Neural progenitor cell (in vitro differentiated cells): Measurements from ENCODE around the gene BSN. TPM values are rescaled to one million over a fixed set of nuclear protein-coding genes. Genes with fewer than 3 reads are reported as not detected.

Source experiments
- DNase-seq: peaks from one replicate; pipeline ENCODE4 v3.0.0-alpha.2; 2016; ENCODE audit warnings: low spot score
- H2AFZ ChIP-seq: fragments of 200-600 bp; sonication (generic); replicated peaks from 2 replicates; pipeline ENCODE4 v1.6.1; 2016; ENCODE audit warnings: antibody characterized with exemption
- H3F3A ChIP-seq: fragments of 200-600 bp; sonication (generic); 2 replicates; pipeline ENCODE4 v1.6.1; 2016; ENCODE audit warnings: antibody characterized with exemption, low read depth
- H3K27ac ChIP-seq: fragments of 200-600 bp; sonication (generic); 2 replicates; pipeline ENCODE4 v1.5.1; 2016; ENCODE audit warnings: mild to moderate bottlenecking
- H3K27me3 ChIP-seq: fragments of 200-600 bp; sonication (generic); 2 replicates; pipeline ENCODE4 v1.6.1; 2016; ENCODE audit warnings: mild to moderate bottlenecking, moderate library complexity
- H3K36me3 ChIP-seq: fragments of 200-600 bp; sonication (generic); 2 replicates; pipeline ENCODE4 v1.5.1; 2016
- H3K4me1 ChIP-seq: fragments of 200-600 bp; sonication (generic); 2 replicates; pipeline ENCODE4 v1.6.1; 2016; ENCODE audit warnings: mixed run types
- H3K4me2 ChIP-seq: fragments of 200-600 bp; sonication (generic); 2 replicates; pipeline ENCODE4 v1.6.1; 2016
- H3K4me3 ChIP-seq: fragments of 200-600 bp; sonication (generic); 2 replicates; pipeline ENCODE4 v1.5.1; 2016
- H3K79me2 ChIP-seq: fragments of 200-600 bp; sonication (generic); 2 replicates; pipeline ENCODE4 v1.6.1; 2016; ENCODE audit warnings: low read depth
- H3K9ac ChIP-seq: fragments of 200-600 bp; sonication (generic); 2 replicates; pipeline ENCODE4 v1.6.1; 2016
- H3K9me3 ChIP-seq: fragments of 200-600 bp; sonication (generic); 2 replicates; pipeline ENCODE4 v1.5.1; 2016; ENCODE audit warnings: low read depth
- H4K20me1 ChIP-seq: fragments of 200-600 bp; sonication (generic); 2 replicates; pipeline ENCODE4 v1.6.1; 2016; ENCODE audit warnings: low read depth
- H3K27ac Mint-ChIP-seq: 3 replicates; pipeline ENCODE4 v1.8.0; 2021; ENCODE audit warnings: mixed read lengths
- H3K27me3 Mint-ChIP-seq: 2 replicates; pipeline ENCODE4 v1.8.0; 2022; ENCODE audit warnings: low read depth, mild to moderate bottlenecking, inconsistent platforms, moderate library complexity, mixed read lengths; ENCODE audit not compliant: insufficient read depth
- H3K36me3 Mint-ChIP-seq: 3 replicates; pipeline ENCODE4 v1.8.0; 2021; ENCODE audit warnings: mixed read lengths
- H3K4me1 Mint-ChIP-seq: 3 replicates; pipeline ENCODE4 v1.8.0; 2021; ENCODE audit warnings: mixed read lengths
- H3K4me3 Mint-ChIP-seq: 3 replicates; pipeline ENCODE4 v1.8.0; 2021; ENCODE audit warnings: mild to moderate bottlenecking, moderate library complexity, mixed read lengths
- H3K9me3 Mint-ChIP-seq: 3 replicates; pipeline ENCODE4 v1.8.0; 2020; ENCODE audit warnings: mixed read lengths
- EZH2 ChIP-seq: fragments of 200-600 bp; sonication (generic); IDR thresholded peaks from 2 replicates; pipeline ENCODE4 v1.6.1; 2017; ENCODE audit warnings: antibody characterized with exemption, mild to moderate bottlenecking, moderate library complexity
- EZH2phosphoT487 ChIP-seq: fragments of 200-600 bp; sonication (generic); IDR thresholded peaks from 2 replicates; pipeline ENCODE4 v1.6.1; 2017; ENCODE audit warnings: antibody characterized with exemption
- total RNA-seq: library from RNA; depleted of rRNA; stranded (reverse); fragments of >200 nt; gene quantifications from 2 replicates; pipeline ENCODE4 v1.2.3, GENCODE V29; 2015; ENCODE audit warnings: low replicate concordance
- TF ChIP-seq, protein P1 (sequence below): fragments of 200-600 bp; sonication (generic); IDR thresholded peaks from 2 replicates; pipeline ENCODE4 v1.5.1; 2017; ENCODE audit warnings: antibody characterized with exemption, mild to moderate bottlenecking

BSN gene
- total RNA-seq, 1 donor from 2014 or later: 0.17 TPM

GRCh38 chr3:49654176-49654825 lies 100.0 kb downstream of the BSN start:
- no peaks in the 10 kb centered on the region for H3K36me3 ChIP-seq
- H3K27ac Mint-ChIP-seq: no peak overlapping the region
- no peaks in the 10 kb centered on the region for H3K36me3 Mint-ChIP-seq
- H3K9ac ChIP-seq: no peak overlapping the region
- peaks cover 4% of the 10 kb centered on the region for H3K27me3 Mint-ChIP-seq
- no peaks in the 10 kb centered on the region for H3K4me1 ChIP-seq
- H3K9me3 Mint-ChIP-seq: no peaks in the 10 kb centered on the region
- H3K27me3 ChIP-seq: no peaks in the 10 kb centered on the region
- H3K4me3 Mint-ChIP-seq: no peak overlapping the region
- no peaks in the 10 kb centered on the region for H4K20me1 ChIP-seq
- H3K4me1 Mint-ChIP-seq: peaks cover 4% of the 10 kb centered on the region
- H3K9me3 ChIP-seq: no peaks in the 10 kb centered on the region
- TF ChIP-seq, protein P1, sequence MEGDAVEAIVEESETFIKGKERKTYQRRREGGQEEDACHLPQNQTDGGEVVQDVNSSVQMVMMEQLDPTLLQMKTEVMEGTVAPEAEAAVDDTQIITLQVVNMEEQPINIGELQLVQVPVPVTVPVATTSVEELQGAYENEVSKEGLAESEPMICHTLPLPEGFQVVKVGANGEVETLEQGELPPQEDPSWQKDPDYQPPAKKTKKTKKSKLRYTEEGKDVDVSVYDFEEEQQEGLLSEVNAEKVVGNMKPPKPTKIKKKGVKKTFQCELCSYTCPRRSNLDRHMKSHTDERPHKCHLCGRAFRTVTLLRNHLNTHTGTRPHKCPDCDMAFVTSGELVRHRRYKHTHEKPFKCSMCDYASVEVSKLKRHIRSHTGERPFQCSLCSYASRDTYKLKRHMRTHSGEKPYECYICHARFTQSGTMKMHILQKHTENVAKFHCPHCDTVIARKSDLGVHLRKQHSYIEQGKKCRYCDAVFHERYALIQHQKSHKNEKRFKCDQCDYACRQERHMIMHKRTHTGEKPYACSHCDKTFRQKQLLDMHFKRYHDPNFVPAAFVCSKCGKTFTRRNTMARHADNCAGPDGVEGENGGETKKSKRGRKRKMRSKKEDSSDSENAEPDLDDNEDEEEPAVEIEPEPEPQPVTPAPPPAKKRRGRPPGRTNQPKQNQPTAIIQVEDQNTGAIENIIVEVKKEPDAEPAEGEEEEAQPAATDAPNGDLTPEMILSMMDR: no peak
- TF ChIP-seq EZH2phosphoT487 (no peak), EZH2 (no peak)
- no peaks in the 10 kb centered on the region for H3K79me2 ChIP-seq
- no peak overlapping the region for H3K4me3 ChIP-seq
- no peak overlapping the region for H2AFZ ChIP-seq
- H3F3A ChIP-seq: no peaks in the 10 kb centered on the region
- DNase-seq: no peak
- H3K27ac ChIP-seq: no peak overlapping the region
- H3K4me2 ChIP-seq: no peak overlapping the region

DNA sequence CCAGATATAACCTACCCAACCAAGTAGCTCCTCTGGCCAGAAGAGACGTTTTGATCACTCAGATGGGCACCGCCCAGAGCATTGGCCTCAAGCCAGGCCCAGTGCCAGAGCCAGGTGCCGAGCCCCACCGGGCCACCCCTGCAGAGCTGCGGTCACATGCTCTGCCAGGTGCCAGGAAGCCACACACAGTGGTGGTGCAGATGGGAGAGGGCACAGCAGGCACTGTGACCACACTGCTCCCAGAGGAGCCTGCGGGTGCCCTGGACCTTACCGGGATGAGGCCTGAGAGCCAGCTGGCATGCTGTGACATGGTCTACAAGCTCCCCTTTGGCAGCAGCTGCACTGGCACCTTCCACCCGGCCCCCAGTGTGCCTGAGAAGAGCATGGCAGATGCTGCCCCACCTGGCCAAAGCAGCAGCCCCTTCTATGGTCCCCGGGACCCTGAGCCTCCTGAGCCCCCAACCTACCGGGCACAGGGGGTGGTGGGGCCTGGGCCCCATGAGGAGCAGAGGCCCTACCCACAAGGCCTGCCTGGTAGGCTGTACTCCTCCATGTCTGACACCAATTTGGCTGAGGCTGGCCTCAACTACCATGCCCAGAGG lies 100.8 kb downstream of the BSN start:
- Histone ChIP-seq H4K20me1 (no peaks in the 10 kb centered on the region), H2AFZ (no peak overlapping the region), H3K4me3 (no peak overlapping the region), H3F3A (no peaks in the 10 kb centered on the region), H3K9me3 (no peaks in the 10 kb centered on the region), H3K36me3 (no peaks in the 10 kb centered on the region), H3K27ac (no peak overlapping the region), H3K4me1 (no peaks in the 10 kb centered on the region), H3K27me3 (no peaks in the 10 kb centered on the region), H3K4me2 (no peak overlapping the region), H3K9ac (no peak overlapping the region), H3K79me2 (no peaks in the 10 kb centered on the region)
- DNase-seq: no peak
- Mint-ChIP-seq H3K27ac (no peak overlapping the region), H3K27me3 (peaks cover 4% of the 10 kb centered on the region), H3K36me3 (no peaks in the 10 kb centered on the region), H3K9me3 (no peaks in the 10 kb centered on the region), H3K4me1 (peaks cover 4% of the 10 kb centered on the region), H3K4me3 (no peak overlapping the region)
- TF ChIP-seq EZH2phosphoT487 (no peak), EZH2 (no peak)
- TF ChIP-seq, protein P1: no peak

DNA sequence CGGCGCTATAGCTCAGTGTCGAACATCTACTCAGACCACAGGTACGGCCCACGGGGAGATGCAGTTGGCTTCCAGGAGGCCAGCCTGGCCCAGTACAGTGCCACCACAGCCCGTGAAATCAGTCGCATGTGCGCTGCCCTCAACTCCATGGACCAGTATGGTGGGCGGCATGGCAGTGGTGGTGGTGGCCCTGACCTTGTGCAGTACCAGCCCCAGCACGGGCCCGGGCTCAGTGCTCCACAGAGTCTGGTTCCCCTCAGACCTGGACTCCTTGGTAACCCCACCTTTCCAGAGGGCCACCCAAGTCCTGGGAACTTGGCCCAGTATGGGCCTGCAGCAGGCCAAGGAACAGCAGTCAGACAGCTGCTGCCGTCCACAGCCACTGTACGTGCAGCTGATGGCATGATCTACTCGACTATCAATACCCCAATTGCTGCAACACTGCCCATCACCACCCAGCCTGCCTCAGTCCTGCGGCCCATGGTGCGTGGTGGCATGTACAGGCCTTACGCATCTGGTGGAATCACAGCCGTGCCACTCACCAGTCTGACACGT lies 101.5 kb downstream of the BSN start:
- Histone ChIP-seq H3K4me3 (no peak overlapping the region), H3K4me1 (no peaks in the 10 kb centered on the region), H3K4me2 (no peak overlapping the region), H3F3A (no peaks in the 10 kb centered on the region), H3K36me3 (no peaks in the 10 kb centered on the region), H3K9ac (peak overlapping the region; percentile 27), H3K27ac (no peak overlapping the region), H3K27me3 (no peaks in the 10 kb centered on the region), H3K79me2 (no peaks in the 10 kb centered on the region), H4K20me1 (no peaks in the 10 kb centered on the region), H3K9me3 (no peaks in the 10 kb centered on the region), H2AFZ (no peak overlapping the region)
- Mint-ChIP-seq H3K4me3 (no peak overlapping the region), H3K4me1 (no peaks in the 10 kb centered on the region), H3K27me3 (peaks cover 4% of the 10 kb centered on the region), H3K27ac (no peak overlapping the region), H3K36me3 (no peaks in the 10 kb centered on the region), H3K9me3 (no peaks in the 10 kb centered on the region)
- TF ChIP-seq EZH2phosphoT487 (no peak), EZH2 (no peak)
- TF ChIP-seq, protein P1: no peak
- DNase-seq: no peak
